ENCODE measurements around the gene PALM.

Gene PALM

DNA sequence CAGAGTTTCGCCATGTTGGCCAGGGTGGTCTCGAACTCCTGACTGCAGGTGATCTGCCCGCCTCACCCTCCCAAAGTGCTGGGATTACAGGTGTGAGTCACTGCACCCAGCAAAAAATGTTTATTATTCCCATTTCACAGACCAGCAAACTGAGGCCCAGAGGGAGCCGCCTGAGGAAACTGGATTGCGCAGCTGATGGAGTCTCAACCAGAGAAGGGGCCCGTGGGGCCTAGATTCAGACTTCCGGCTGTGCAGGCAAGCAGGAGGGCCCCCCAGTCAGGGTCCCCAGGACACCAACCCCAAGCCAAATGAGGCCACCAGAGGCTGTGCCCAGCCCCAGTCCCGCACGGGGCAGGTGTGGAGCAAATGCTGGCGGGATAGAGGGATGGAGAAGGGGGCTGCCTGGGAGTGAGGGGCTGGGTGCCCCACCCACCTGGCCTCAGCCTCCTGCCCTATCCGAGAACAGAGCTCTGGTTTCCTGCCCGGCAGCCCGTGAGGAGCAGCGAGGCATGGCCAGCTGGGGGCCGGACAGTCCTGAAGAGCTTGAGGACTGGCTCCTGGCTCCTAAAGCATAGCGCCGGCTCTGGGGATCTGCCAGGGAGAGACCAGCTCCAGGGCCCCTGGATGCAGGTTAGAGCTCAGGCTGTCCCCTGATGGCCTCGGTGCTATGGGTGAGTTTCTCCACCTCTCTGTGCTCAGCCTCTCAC lies 64.1 kb downstream of the PALM start:
- no peak overlapping the region for H3K27ac ChIP-seq (ENCODE audit: low read depth, low read length, poor library complexity, severe bottlenecking)
- H3K9me3 ChIP-seq (ENCODE audit: low read length) = no peaks in the 10 kb centered on the region
- no peaks in the 10 kb centered on the region for H3K9me2 ChIP-seq (ENCODE audit: low read depth, low read length)
- H4K20me1 ChIP-seq (ENCODE audit: insufficient read depth, low read length) = no peaks in the 10 kb centered on the region
- H3K9ac ChIP-seq (ENCODE audit: low read length) = no peak overlapping the region
- H3K36me3 ChIP-seq (ENCODE audit: insufficient read depth, low read length) = no peaks in the 10 kb centered on the region
- H3K4me2 ChIP-seq (ENCODE audit: low read length) = no peak overlapping the region
- TF ChIP-seq, protein P1, sequence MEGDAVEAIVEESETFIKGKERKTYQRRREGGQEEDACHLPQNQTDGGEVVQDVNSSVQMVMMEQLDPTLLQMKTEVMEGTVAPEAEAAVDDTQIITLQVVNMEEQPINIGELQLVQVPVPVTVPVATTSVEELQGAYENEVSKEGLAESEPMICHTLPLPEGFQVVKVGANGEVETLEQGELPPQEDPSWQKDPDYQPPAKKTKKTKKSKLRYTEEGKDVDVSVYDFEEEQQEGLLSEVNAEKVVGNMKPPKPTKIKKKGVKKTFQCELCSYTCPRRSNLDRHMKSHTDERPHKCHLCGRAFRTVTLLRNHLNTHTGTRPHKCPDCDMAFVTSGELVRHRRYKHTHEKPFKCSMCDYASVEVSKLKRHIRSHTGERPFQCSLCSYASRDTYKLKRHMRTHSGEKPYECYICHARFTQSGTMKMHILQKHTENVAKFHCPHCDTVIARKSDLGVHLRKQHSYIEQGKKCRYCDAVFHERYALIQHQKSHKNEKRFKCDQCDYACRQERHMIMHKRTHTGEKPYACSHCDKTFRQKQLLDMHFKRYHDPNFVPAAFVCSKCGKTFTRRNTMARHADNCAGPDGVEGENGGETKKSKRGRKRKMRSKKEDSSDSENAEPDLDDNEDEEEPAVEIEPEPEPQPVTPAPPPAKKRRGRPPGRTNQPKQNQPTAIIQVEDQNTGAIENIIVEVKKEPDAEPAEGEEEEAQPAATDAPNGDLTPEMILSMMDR (IDR thresholded peaks at IDR 0.05; ENCODE audit: low read length) = no peak
- no peak for TF ChIP-seq EZH2 (IDR thresholded peaks at IDR 0.05; ENCODE audit: borderline replicate concordance, low read length)
- H3F3A ChIP-seq (ENCODE audit: insufficient read depth, low read length) = no peaks in the 10 kb centered on the region
- no peak overlapping the region for H2AFZ ChIP-seq (ENCODE audit: low read length)
- H3K4me1 ChIP-seq (ENCODE audit: insufficient read depth, low read length, severe bottlenecking) = no peaks in the 10 kb centered on the region
- H3K4me3 ChIP-seq (ENCODE audit: low read depth, low read length, poor library complexity, severe bottlenecking) = no peak overlapping the region
- H3K79me2 ChIP-seq (ENCODE audit: insufficient read depth, low read length) = no peaks in the 10 kb centered on the region
- H3K27me3 ChIP-seq (ENCODE audit: insufficient read depth, low read length) = no peaks in the 10 kb centered on the region; the same call in 1 of the 2 replicates

DNA sequence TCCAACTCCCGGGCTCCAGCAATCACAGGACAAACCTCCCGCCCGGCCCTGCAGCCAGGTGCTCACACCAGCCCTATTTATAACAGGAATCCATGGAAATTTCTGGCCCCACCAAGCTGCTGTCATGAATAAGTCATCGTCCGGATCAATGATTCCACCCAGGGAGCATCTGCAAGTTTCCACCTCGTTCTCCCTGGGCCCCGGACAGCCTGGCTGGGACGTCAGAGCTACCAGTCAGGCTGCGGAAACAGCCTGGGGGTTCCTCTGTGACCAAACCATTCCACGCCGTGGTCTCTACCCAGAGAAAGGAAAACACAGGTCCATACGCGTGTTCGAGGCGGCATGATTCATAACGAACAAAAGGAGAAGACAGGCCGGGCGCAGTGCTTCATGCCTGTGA lies 67.8 kb downstream of the PALM start:
- Histone ChIP-seq H4K20me1 (ENCODE audit: insufficient read depth, low read length) (no peaks in the 10 kb centered on the region), H3K4me2 (ENCODE audit: low read length) (no peak overlapping the region), H3K9me2 (ENCODE audit: low read depth, low read length) (no peaks in the 10 kb centered on the region), H2AFZ (ENCODE audit: low read length) (no peak overlapping the region), H3K9ac (ENCODE audit: low read length) (no peak overlapping the region), H3K4me3 (ENCODE audit: low read depth, low read length, poor library complexity, severe bottlenecking) (no peak overlapping the region), H3K4me1 (ENCODE audit: insufficient read depth, low read length, severe bottlenecking) (no peaks in the 10 kb centered on the region), H3K27ac (ENCODE audit: low read depth, low read length, poor library complexity, severe bottlenecking) (no peak overlapping the region), H3K9me3 (ENCODE audit: low read length) (no peaks in the 10 kb centered on the region), H3F3A (ENCODE audit: insufficient read depth, low read length) (no peaks in the 10 kb centered on the region), H3K79me2 (ENCODE audit: insufficient read depth, low read length) (no peaks in the 10 kb centered on the region), H3K27me3 (ENCODE audit: insufficient read depth, low read length) (peaks cover 4% of the 10 kb centered on the region; the same call in 1 of the 2 replicates), H3K36me3 (ENCODE audit: insufficient read depth, low read length) (no peaks in the 10 kb centered on the region)
- no peak for TF ChIP-seq EZH2 (IDR thresholded peaks at IDR 0.05; ENCODE audit: borderline replicate concordance, low read length)
- TF ChIP-seq, protein P1 (IDR thresholded peaks at IDR 0.05; ENCODE audit: low read length) = no peak

DNA sequence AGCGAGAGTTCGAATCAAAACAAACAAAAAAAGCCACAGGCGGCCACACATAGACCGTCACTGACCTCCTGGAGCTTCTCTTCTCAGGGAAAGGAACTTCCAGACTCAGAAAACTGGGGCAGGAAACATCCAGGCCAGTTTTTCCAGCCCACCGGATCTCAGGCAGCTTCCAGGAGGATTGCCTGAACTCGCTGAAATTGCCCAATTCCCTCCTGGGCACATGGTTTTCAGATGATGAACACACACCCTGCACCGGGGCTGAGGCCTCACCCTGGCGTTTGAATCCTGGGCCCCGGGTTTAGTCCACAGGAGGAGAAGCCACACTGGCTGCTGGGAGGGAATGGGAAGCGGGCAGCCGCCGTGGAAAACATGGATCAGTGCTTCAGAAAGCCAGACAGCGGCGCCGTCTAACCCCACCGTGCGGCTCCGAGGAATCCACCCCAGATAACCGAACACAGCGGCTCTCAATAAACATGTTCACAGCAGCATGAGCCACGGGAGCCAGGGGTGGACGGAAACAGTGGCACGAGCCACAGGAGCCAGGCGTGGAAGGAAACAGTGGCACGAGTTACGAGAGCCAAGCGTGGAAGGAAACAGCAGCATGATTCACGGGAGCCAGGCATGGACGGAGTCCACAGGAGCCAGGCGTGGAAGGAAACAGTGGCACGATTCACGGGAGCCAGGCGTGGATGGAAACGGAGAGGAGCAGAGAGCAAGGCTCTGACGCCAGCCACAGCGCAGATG lies 70.3 kb downstream of the PALM start:
- Histone ChIP-seq H4K20me1 (ENCODE audit: insufficient read depth, low read length) (no peaks in the 10 kb centered on the region), H3K79me2 (ENCODE audit: insufficient read depth, low read length) (no peaks in the 10 kb centered on the region), H3K36me3 (ENCODE audit: insufficient read depth, low read length) (no peaks in the 10 kb centered on the region), H2AFZ (ENCODE audit: low read length) (no peak overlapping the region), H3K9me2 (ENCODE audit: low read depth, low read length) (no peaks in the 10 kb centered on the region), H3K27me3 (ENCODE audit: insufficient read depth, low read length) (peaks cover 11% of the 10 kb centered on the region), H3K27ac (ENCODE audit: low read depth, low read length, poor library complexity, severe bottlenecking) (no peak overlapping the region), H3K9ac (ENCODE audit: low read length) (no peak overlapping the region), H3K9me3 (ENCODE audit: low read length) (no peaks in the 10 kb centered on the region), H3K4me1 (ENCODE audit: insufficient read depth, low read length, severe bottlenecking) (no peaks in the 10 kb centered on the region), H3K4me3 (ENCODE audit: low read depth, low read length, poor library complexity, severe bottlenecking) (no peak overlapping the region), H3K4me2 (ENCODE audit: low read length) (no peak overlapping the region), H3F3A (ENCODE audit: insufficient read depth, low read length) (no peaks in the 10 kb centered on the region)
- TF ChIP-seq EZH2 (IDR thresholded peaks at IDR 0.05; ENCODE audit: borderline replicate concordance, low read length) = no peak
- TF ChIP-seq, protein P1 (IDR thresholded peaks at IDR 0.05; ENCODE audit: low read length) = no peak

Measured in OCI-LY1 (cell line).